Karpas-422 (cell line): ENCODE results near the gene ZBTB16. TPM values are rescaled to one million over a fixed set of nuclear protein-coding genes. Genes with fewer than 3 reads are reported as not detected.

Experiments
- DNase-seq: peaks from one replicate; pipeline ENCODE4 v3.0.0-alpha.2; 2015
- H2AFZ ChIP-seq: fragments of 200-600 bp; sonication (generic); 2 replicates; pipeline ENCODE4 v1.6.1; 2014; ENCODE audit warnings: antibody characterized with exemption, low read length, mixed read lengths
- H3K27ac ChIP-seq: fragments of 200-600 bp; sonication (generic); 2 replicates; pipeline ENCODE4 v1.5.1; 2014; ENCODE audit warnings: mild to moderate bottlenecking, low read length, moderate library complexity
- H3K27me3 ChIP-seq: fragments of 200-600 bp; sonication (generic); 2 replicates; pipeline ENCODE4 v1.6.1; 2014; ENCODE audit warnings: low read length, mixed read lengths
- H3K36me3 ChIP-seq: fragments of 200-600 bp; sonication (generic); 2 replicates; pipeline ENCODE4 v1.6.1; 2014; ENCODE audit warnings: low read length, mixed read lengths; ENCODE audit not compliant: insufficient read depth
- H3K4me1 ChIP-seq: fragments of 200-600 bp; sonication (generic); 2 replicates; pipeline ENCODE4 v1.6.1; 2014; ENCODE audit warnings: mild to moderate bottlenecking, low read length, mixed read lengths
- H3K4me2 ChIP-seq: fragments of 200-600 bp; sonication (generic); 2 replicates; pipeline ENCODE4 v1.6.1; 2014; ENCODE audit warnings: low read length, low read depth, mild to moderate bottlenecking; ENCODE audit not compliant: poor library complexity, severe bottlenecking
- H3K4me3 ChIP-seq: fragments of 200-600 bp; sonication (generic); 2 replicates; pipeline ENCODE4 v1.5.1; 2014; ENCODE audit warnings: mild to moderate bottlenecking, antibody characterized with exemption, low read length, mixed read lengths
- H3K79me2 ChIP-seq: fragments of 200-600 bp; sonication (generic); 2 replicates; pipeline ENCODE4 v1.6.1; 2014; ENCODE audit warnings: mild to moderate bottlenecking, low read length, mixed read lengths
- H3K9ac ChIP-seq: fragments of 200-600 bp; sonication (generic); 2 replicates; pipeline ENCODE4 v1.6.0; 2014; ENCODE audit warnings: low read length
- H3K9me2 ChIP-seq: fragments of 200-600 bp; sonication (generic), shearing (Covaris generic); replicated peaks from 2 replicates; pipeline ENCODE4 v1.6.0; 2014; ENCODE audit warnings: mild to moderate bottlenecking, low read length, moderate library complexity; ENCODE audit not compliant: insufficient read depth
- H3K9me3 ChIP-seq: fragments of 300-700, 200-600 bp; sonication (generic); 2 replicates; pipeline ENCODE4 v1.6.1; 2014; ENCODE audit warnings: low read length, mixed read lengths
- H4K20me1 ChIP-seq: fragments of 200-600 bp; sonication (generic); 2 replicates; pipeline ENCODE4 v1.6.1; 2014; ENCODE audit warnings: mild to moderate bottlenecking, antibody characterized with exemption, low read length, low read depth; ENCODE audit not compliant: insufficient read depth
- total RNA-seq: library from RNA; depleted of rRNA; stranded (reverse); fragments of >200 nt; shearing (Covaris generic); gene quantifications from 2 replicates; pipeline ENCODE4 v1.2.3, GENCODE V29; 2014; ENCODE audit warnings: low replicate concordance

The ZBTB16 gene
- total RNA-seq, 1 experiment from 2014 or later, result not detected

DNA sequence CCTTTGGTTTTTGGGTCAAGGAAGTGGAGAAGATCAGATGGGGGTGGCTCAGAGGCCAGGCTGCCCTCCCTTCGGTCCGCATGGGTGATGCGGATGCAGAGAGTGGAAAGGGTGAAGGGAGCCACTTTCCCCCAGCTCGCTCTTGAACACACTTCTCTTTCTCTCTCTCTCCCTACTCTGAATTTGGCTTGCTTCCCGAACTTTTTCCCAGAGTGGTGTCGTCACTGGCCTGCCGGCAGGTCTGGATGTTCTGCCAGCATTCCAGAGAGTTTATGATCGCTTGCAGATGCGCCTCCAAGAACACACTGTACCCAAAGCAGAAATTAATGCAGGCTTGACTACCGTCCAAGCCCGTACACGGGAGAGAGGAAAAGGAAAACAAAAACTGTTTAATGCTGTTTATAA, 103.2 kb downstream of the ZBTB16 start:
- Histone ChIP-seq H2AFZ (no peak overlapping the region), H4K20me1 (no peaks in the 10 kb centered on the region), H3K4me2 (no peak overlapping the region), H3K9ac (no peak overlapping the region), H3K4me1 (peaks cover 18% of the 10 kb centered on the region), H3K4me3 (no peak overlapping the region), H3K36me3 (no peaks in the 10 kb centered on the region), H3K27ac (no peak overlapping the region), H3K9me2 (no peaks in the 10 kb centered on the region), H3K79me2 (no peaks in the 10 kb centered on the region), H3K9me3 (no peaks in the 10 kb centered on the region), H3K27me3 (no peaks in the 10 kb centered on the region)
- no peak for DNase-seq

DNA sequence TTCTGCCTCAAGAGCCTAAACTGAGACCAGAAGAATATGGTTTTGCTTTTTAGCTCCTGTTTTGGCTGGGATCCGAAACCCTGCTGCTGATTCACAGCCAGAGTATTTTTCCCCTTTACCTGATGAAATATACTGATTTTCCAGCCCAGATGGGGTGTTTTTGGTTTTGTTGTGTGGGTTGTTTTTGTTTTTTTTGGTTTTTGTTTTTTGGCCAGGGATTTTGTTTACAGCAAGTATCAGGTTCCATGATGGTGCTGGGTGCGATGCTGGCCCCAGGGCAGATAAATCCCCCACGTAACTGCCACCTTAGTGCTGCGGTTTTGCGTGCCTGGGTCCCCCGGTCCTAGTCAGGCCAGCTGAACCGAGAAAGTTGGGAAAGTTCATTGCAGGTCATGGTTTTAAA, 103.7 kb downstream of the ZBTB16 start:
- Histone ChIP-seq H3K4me2 (no peak overlapping the region), H3K4me1 (peaks cover 18% of the 10 kb centered on the region), H3K9ac (no peak overlapping the region), H3K9me3 (no peaks in the 10 kb centered on the region), H3K4me3 (no peak overlapping the region), H2AFZ (no peak overlapping the region), H4K20me1 (no peaks in the 10 kb centered on the region), H3K9me2 (no peaks in the 10 kb centered on the region), H3K27me3 (no peaks in the 10 kb centered on the region), H3K36me3 (no peaks in the 10 kb centered on the region), H3K27ac (no peak overlapping the region), H3K79me2 (no peaks in the 10 kb centered on the region)
- DNase-seq, result no peak

DNA sequence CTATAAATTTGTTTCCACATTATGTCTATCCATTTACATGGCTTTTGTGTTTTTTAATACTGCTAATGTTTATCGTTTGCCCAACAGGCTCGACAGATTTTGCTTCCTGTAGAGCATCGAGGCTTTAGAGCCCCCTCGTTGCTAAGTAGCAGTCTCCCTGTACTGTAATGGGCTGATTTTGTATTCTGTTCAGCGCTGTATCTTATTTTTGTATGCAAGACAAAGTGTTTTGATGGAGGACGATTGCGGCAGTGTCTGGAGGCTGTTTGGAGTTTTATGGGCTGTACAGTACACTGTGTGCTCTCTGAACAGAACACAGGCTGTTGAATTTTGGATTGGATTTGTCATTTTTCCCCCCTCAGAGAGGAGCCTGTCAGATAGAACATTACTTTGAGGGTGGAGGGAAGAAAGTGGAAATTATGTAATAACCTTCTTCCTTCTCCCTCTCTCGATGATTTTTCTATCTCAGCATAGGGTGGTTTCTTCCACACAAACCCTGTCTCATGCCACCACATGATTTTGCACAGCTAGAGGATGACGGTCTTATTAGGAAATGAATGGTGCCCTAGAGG, 104.4 kb downstream of the ZBTB16 start:
- Histone ChIP-seq H2AFZ (no peak overlapping the region), H3K9me2 (no peaks in the 10 kb centered on the region), H4K20me1 (no peaks in the 10 kb centered on the region), H3K27me3 (no peaks in the 10 kb centered on the region), H3K4me3 (no peak overlapping the region), H3K9ac (no peak overlapping the region), H3K4me1 (peaks cover 18% of the 10 kb centered on the region), H3K79me2 (no peaks in the 10 kb centered on the region), H3K36me3 (no peaks in the 10 kb centered on the region), H3K9me3 (no peaks in the 10 kb centered on the region), H3K27ac (no peak overlapping the region), H3K4me2 (no peak overlapping the region)
- DNase-seq, result no peak

DNA sequence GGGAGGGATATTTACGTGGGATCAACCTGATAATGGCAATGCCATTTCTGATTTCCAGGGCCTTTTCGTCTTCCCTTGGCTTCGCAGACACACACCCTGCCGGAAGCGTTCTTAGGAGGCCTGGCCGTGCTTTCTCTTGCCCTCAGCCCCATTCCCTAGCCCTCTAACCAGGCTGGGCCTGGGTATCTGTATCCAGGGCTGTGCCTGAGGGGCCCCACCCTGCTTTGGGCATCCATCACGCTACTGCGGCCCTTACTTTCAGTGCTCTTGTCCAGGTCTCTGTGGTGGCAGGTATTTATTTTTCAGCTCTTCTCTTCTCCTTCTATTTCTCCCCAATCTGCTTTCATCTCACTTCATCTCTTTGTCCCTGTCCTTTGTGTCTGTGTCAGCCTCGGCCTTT, 105.0 kb downstream of the ZBTB16 start:
- H3K9ac ChIP-seq, result no peak overlapping the region
- no peaks in the 10 kb centered on the region for H3K9me3 ChIP-seq
- no peaks in the 10 kb centered on the region for H3K36me3 ChIP-seq
- H4K20me1 ChIP-seq, result no peaks in the 10 kb centered on the region
- H3K79me2 ChIP-seq, result no peaks in the 10 kb centered on the region
- no peak overlapping the region for H3K4me2 ChIP-seq
- H2AFZ ChIP-seq, result no peak overlapping the region
- DNase-seq, result no peak
- peaks cover 14% of the 10 kb centered on the region for H3K4me1 ChIP-seq
- no peak overlapping the region for H3K27ac ChIP-seq
- H3K9me2 ChIP-seq, result no peaks in the 10 kb centered on the region
- H3K27me3 ChIP-seq, result no peaks in the 10 kb centered on the region
- H3K4me3 ChIP-seq, result no peak overlapping the region

DNA sequence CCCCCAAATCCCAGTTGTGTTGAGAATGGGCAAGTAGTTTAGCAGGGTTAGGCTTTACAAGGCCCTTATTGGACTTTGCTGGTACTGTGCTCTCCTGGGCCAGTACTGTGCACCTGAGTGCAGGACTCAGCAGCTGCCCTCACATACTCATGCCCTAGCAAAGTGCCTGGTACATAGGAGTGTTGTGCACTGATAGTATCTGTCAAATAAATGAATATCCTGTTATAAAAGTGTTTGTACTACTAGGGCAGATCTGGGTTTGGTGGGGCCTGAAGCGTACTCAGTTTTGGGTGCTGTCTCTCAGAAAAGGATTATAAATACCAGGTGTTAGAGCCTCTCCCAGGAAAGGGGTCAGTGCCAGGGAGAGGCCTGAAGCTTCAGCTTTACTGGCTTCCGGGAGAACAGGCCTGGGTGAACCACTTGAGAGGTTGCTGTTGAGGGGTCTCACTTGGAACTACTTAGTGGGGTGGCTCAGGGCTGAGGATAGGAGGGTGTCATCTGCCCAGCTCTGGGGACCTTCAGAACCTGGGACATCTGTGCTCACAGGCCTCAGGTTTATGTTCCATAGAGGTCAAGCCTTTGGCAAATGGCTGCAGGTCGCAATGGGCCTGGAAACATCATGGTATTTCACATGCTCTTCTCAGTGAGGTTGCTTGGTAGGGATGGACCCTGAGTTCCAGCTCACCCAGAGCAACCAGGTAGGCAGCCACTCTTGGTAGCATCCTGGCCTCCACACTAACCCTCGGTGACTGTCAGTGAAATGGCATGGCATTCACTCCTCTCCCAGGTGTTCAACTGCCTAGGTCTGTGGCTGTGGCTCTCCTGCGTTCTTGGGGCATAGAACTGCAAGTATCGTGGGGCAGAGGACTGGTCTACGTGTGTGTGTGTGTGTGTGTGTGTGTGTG, 106.1 kb downstream of the ZBTB16 start:
- no peak overlapping the region for H3K27ac ChIP-seq
- no peak overlapping the region for H3K4me2 ChIP-seq
- no peaks in the 10 kb centered on the region for H3K36me3 ChIP-seq
- H3K9me2 ChIP-seq, result no peaks in the 10 kb centered on the region
- H3K9ac ChIP-seq, result no peak overlapping the region
- H3K9me3 ChIP-seq, result no peaks in the 10 kb centered on the region
- peaks cover 4% of the 10 kb centered on the region for H3K4me1 ChIP-seq
- H4K20me1 ChIP-seq, result no peaks in the 10 kb centered on the region
- H3K27me3 ChIP-seq, result no peaks in the 10 kb centered on the region
- no peak overlapping the region for H3K4me3 ChIP-seq
- no peak overlapping the region for H2AFZ ChIP-seq
- H3K79me2 ChIP-seq, result no peaks in the 10 kb centered on the region
- no peak for DNase-seq

DNA sequence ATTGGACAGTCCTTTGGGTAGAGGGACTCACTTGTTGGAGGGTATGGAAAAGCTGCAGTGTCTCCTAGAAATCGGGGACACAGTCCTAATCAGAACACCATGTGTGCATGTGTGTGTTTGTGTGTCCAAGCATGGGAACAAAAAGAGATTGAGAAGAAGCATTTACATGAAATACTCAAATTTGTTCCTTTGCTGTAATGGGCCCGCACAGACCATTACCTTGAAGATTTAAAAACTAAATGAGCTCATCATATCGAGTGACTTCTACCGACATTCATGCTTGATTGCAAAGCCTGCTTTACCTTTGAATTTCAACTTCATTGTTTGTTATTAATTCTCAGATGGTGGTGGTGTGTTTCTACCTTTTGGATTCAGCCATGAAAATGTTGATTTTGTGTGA, 106.9 kb downstream of the ZBTB16 start:
- Histone ChIP-seq H3K9me3 (no peaks in the 10 kb centered on the region), H3K4me2 (no peak overlapping the region), H4K20me1 (no peaks in the 10 kb centered on the region), H3K4me1 (no peaks in the 10 kb centered on the region), H3K79me2 (no peaks in the 10 kb centered on the region), H2AFZ (no peak overlapping the region), H3K9me2 (no peaks in the 10 kb centered on the region), H3K27me3 (no peaks in the 10 kb centered on the region), H3K27ac (no peak overlapping the region), H3K36me3 (no peaks in the 10 kb centered on the region), H3K9ac (no peak overlapping the region), H3K4me3 (no peak overlapping the region)
- no peak for DNase-seq

DNA sequence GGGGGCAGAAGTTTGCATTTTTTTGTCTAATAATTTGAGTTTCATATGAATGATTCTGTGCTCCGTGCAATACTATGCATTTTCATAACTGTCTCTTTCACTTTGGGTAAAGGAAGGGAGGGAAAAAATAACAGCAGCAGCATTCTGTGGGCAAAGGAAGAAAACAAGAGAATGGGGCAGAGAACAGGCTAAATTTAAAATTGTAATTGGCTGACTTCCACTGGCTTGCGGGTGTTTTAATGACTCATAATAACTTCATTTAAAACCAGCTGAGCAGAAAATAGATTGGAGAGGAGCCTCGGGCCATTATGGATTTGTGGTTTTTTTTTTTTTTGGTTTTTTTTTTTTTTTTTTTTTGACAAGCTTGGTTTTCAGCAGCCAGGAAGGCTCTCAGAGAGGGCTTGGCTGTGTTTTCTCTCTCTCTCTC, 107.4 kb downstream of the ZBTB16 start:
- Histone ChIP-seq H3K36me3 (no peaks in the 10 kb centered on the region), H4K20me1 (no peaks in the 10 kb centered on the region), H3K27ac (no peak overlapping the region), H3K4me1 (no peaks in the 10 kb centered on the region), H3K4me2 (no peak overlapping the region), H3K79me2 (no peaks in the 10 kb centered on the region), H3K27me3 (no peaks in the 10 kb centered on the region), H3K9ac (no peak overlapping the region), H3K9me2 (no peaks in the 10 kb centered on the region), H3K9me3 (no peaks in the 10 kb centered on the region), H2AFZ (no peak overlapping the region), H3K4me3 (no peak overlapping the region)
- DNase-seq, result no peak

DNA sequence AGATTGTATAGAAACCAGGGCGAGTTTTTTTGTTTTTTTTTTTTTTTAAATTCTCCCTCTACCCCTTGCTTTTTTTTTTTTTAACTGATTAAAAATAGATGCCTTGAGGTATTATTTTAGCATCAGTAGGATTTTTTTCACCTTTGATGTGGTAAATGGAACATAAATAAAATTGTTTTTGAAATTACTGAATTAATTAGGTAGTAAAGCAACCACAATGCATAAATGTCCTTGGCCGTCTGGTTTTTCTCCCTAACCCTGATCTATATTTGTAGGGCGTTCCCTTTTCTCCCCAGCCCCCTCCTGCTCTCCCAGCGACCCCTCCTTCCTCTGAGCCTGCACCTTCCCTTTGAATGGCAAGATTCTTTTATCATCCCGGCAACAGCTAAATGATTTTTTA, 107.8 kb downstream of the ZBTB16 start:
- Histone ChIP-seq H3K4me3 (no peak overlapping the region), H3K27me3 (no peaks in the 10 kb centered on the region), H3K9ac (no peak overlapping the region), H3K36me3 (no peaks in the 10 kb centered on the region), H4K20me1 (no peaks in the 10 kb centered on the region), H3K4me2 (no peak overlapping the region), H3K9me3 (no peaks in the 10 kb centered on the region), H3K79me2 (no peaks in the 10 kb centered on the region), H3K4me1 (no peaks in the 10 kb centered on the region), H3K27ac (no peak overlapping the region), H3K9me2 (no peaks in the 10 kb centered on the region), H2AFZ (no peak overlapping the region)
- DNase-seq, result no peak
